WTC11 (cell line): ENCODE data around the gene MS4A14. TPM values are rescaled to one million over a fixed set of nuclear protein-coding genes. Genes with fewer than 3 reads are reported as not detected.

Source experiments
- ATAC-seq: fragments of 200-7000 bp; cut with Tn5 transposase; 2 replicates; pipeline ENCODE4 v1.10.0; 2021; ENCODE audit warnings: mild to moderate bottlenecking, moderate library complexity
- CTCF ChIA-PET: fragments of 300-600 bp; sonication (Branson Sonifier 250); formaldehyde crosslinking; loops from one replicate; lab custom pipeline; 2021; ENCODE audit warnings: antibody characterized with exemption; lab: Charles Lee
- POLR2A ChIA-PET: fragments of 350-600 bp; sonication (Branson Sonifier 250); formaldehyde crosslinking; loops from one replicate; lab custom pipeline; 2021; ENCODE audit warnings: antibody characterized with exemption; lab: Charles Lee
- DNase-seq: peaks from one replicate; pipeline ENCODE4 v3.0.0; 2021; ENCODE audit warnings: low spot score
- H3K27ac Mint-ChIP-seq: 2 replicates; pipeline ENCODE4 v1.8.0; 2021; ENCODE audit warnings: mixed read lengths
- H3K27me3 Mint-ChIP-seq: 2 replicates; pipeline ENCODE4 v1.8.0; 2021; ENCODE audit warnings: low read depth, mild to moderate bottlenecking, moderate library complexity, mixed read lengths
- H3K36me3 Mint-ChIP-seq: 2 replicates; pipeline ENCODE4 v1.8.0; 2021; ENCODE audit warnings: mixed read lengths
- H3K4me1 Mint-ChIP-seq: 2 replicates; pipeline ENCODE4 v1.8.0; 2022; ENCODE audit warnings: mixed read lengths
- H3K4me3 Mint-ChIP-seq: 2 replicates; pipeline ENCODE4 v1.8.0; 2021; ENCODE audit warnings: mild to moderate bottlenecking, moderate library complexity, mixed read lengths
- H3K9me3 Mint-ChIP-seq: 2 replicates; pipeline ENCODE4 v1.8.0; 2021; ENCODE audit warnings: mixed read lengths
- AFF4 ChIP-seq: sonication (generic); formaldehyde crosslinking; IDR thresholded peaks from 2 replicates; pipeline ENCODE4 v1.8.1; 2023; ENCODE audit warnings: mild to moderate bottlenecking, missing genetic modification reagents, borderline replicate concordance
- ATF3 ChIP-seq: sonication (generic); formaldehyde crosslinking; conservative IDR thresholded peaks from 2 replicates; pipeline ENCODE4 v1.8.1; 2022; ENCODE audit warnings: mild to moderate bottlenecking, missing genetic modification reagents
- EMX1 ChIP-seq: fragments of 250-450 bp; sonication (Bioruptor Pico); IDR thresholded peaks from 2 replicates; pipeline ENCODE4 v1.8.0; 2021; ENCODE audit warnings: mild to moderate bottlenecking
- ETV6 ChIP-seq: sonication (generic); formaldehyde crosslinking; IDR thresholded peaks from 2 replicates; pipeline ENCODE4 v1.8.1; 2022; ENCODE audit warnings: mild to moderate bottlenecking, missing genetic modification reagents
- FOXP4 ChIP-seq: sonication (generic); formaldehyde crosslinking; IDR thresholded peaks from 2 replicates; pipeline ENCODE4 v1.8.0; 2022; ENCODE audit warnings: mild to moderate bottlenecking, missing genetic modification reagents
- GABPB1 ChIP-seq: sonication (generic); formaldehyde crosslinking; IDR thresholded peaks from 2 replicates; pipeline ENCODE4 v1.8.1; 2023; ENCODE audit warnings: mild to moderate bottlenecking, missing genetic modification reagents
- IRF1 ChIP-seq: sonication (generic); formaldehyde crosslinking; IDR thresholded peaks from 2 replicates; pipeline ENCODE4 v1.8.0; 2023; ENCODE audit warnings: missing genetic modification reagents
- MLX ChIP-seq: sonication (generic); formaldehyde crosslinking; IDR thresholded peaks from 2 replicates; pipeline ENCODE4 v1.8.1; 2023; ENCODE audit warnings: mild to moderate bottlenecking, missing genetic modification reagents, moderate library complexity
- NR1H2 ChIP-seq: sonication (generic); formaldehyde crosslinking; IDR thresholded peaks from 2 replicates; pipeline ENCODE4 v1.9.0; 2021; ENCODE audit warnings: mild to moderate bottlenecking, moderate library complexity, missing genetic modification reagents
- RORB ChIP-seq: fragments of 250-450 bp; sonication (Bioruptor Pico); IDR thresholded peaks from 2 replicates; pipeline ENCODE4 v1.9.0; 2021; ENCODE audit warnings: mild to moderate bottlenecking
- ZBTB21 ChIP-seq: sonication (generic); formaldehyde crosslinking; IDR thresholded peaks from 2 replicates; pipeline ENCODE4 v1.8.1; 2023; ENCODE audit warnings: mild to moderate bottlenecking, missing genetic modification reagents, borderline replicate concordance
- ZNF396 ChIP-seq: fragments of 250-450 bp; sonication (Bioruptor Pico); IDR thresholded peaks from 2 replicates; pipeline ENCODE4 v1.8.0; 2021; ENCODE audit warnings: mild to moderate bottlenecking, moderate library complexity, borderline replicate concordance
- ZNF423 ChIP-seq: fragments of 250-450 bp; sonication (Bioruptor Pico); IDR thresholded peaks from 2 replicates; pipeline ENCODE4 v2.1.2; 2022; ENCODE audit warnings: mild to moderate bottlenecking, moderate library complexity
- ZNF532 ChIP-seq: fragments of 250-450 bp; sonication (Bioruptor Pico); IDR thresholded peaks from 2 replicates; pipeline ENCODE4 v1.9.0; 2021; ENCODE audit warnings: mild to moderate bottlenecking, borderline replicate concordance
- total RNA-seq: library from RNA; stranded (reverse); gene quantifications from 3 replicates; pipeline ENCODE4 v1.2.3, GENCODE V29; 2021

MS4A14 gene
- total RNA-seq, 1 experiment from 2014 or later = not detected

- Mint-ChIP-seq H3K4me3 (no peak overlapping the region), H3K27ac (no peak overlapping the region), H3K4me1 (no peaks in the 10 kb centered on the region), H3K27me3 (no peaks in the 10 kb centered on the region), H3K36me3 (no peaks in the 10 kb centered on the region), H3K9me3 (peaks cover 17% of the 10 kb centered on the region)
- DNase-seq (no peak), ATAC-seq (no peak)
- no peak for TF ChIP-seq NR1H2 (CRISPR knock-in tag)
- POLR2A ChIA-PET = no interaction called here
- CTCF ChIA-PET = no interaction called here
These were observed 26.4 kb downstream of the MS4A14 start for GRCh38 chr11:60422609-60423008.

GRCh38 chr11:60428517-60428916 is 32.3 kb downstream of the MS4A14 start:
- no peaks in the 10 kb centered on the region for H3K36me3 Mint-ChIP-seq
- DNase-seq = no peak
- no peak overlapping the region for H3K27ac Mint-ChIP-seq
- no peak for ATAC-seq
- peaks cover 3% of the 10 kb centered on the region; the same call in 1 of the 2 replicates for H3K9me3 Mint-ChIP-seq
- TF ChIP-seq GABPB1 (CRISPR knock-in tag) (no peak), MLX (CRISPR knock-in tag) (no peak), EMX1 (CRISPR knock-in tag) (no peak), NR1H2 (CRISPR knock-in tag) (no peak), ATF3 (no peak)
- H3K4me3 Mint-ChIP-seq = no peak overlapping the region
- no peaks in the 10 kb centered on the region for H3K27me3 Mint-ChIP-seq
- ChIA-PET POLR2A (no interaction called here), CTCF (no interaction called here)
- peaks cover 8% of the 10 kb centered on the region for H3K4me1 Mint-ChIP-seq

GRCh38 chr11:60429272-60429671 is 33.0 kb downstream of the MS4A14 start, which contains the start of gene MS4A5:
TSS of gene MS4A5 (plus strand) at chr11:60429572. CDS start at chr11:60429675, 103 bp downstream.
- peaks cover 11% of the 10 kb centered on the region for H3K4me1 Mint-ChIP-seq
- H3K27me3 Mint-ChIP-seq = no peaks in the 10 kb centered on the region
- H3K9me3 Mint-ChIP-seq = peaks cover 3% of the 10 kb centered on the region; the same call in 1 of the 2 replicates
- H3K27ac Mint-ChIP-seq = no peak within 1 kb of the TSS
- no peak within 1 kb of the TSS for H3K4me3 Mint-ChIP-seq
- CTCF ChIA-PET = no interaction called here
- H3K36me3 Mint-ChIP-seq = no peaks in the 10 kb centered on the region
- no peak for DNase-seq
- TF ChIP-seq GABPB1 (CRISPR knock-in tag) = no peak
- no peak for TF ChIP-seq FOXP4 (CRISPR knock-in tag)
- TF ChIP-seq ETV6 = no peak
- no peak for TF ChIP-seq RORB (CRISPR knock-in tag)
- no peak for TF ChIP-seq ZBTB21
- no peak for TF ChIP-seq ZNF423 (CRISPR knock-in tag)
- TF ChIP-seq AFF4 (CRISPR knock-in tag) = no peak
- TF ChIP-seq, all 79 proteins: peak for 0
- ATAC-seq = no peak
- POLR2A ChIA-PET = no interaction called here

GRCh38 chr11:60431251-60431650 is 35.0 kb downstream of the MS4A14 start:
- H3K36me3 Mint-ChIP-seq = no peaks in the 10 kb centered on the region
- no peak for ATAC-seq
- peaks cover 22% of the 10 kb centered on the region for H3K4me1 Mint-ChIP-seq
- ChIA-PET POLR2A (no interaction called here), CTCF (no interaction called here)
- H3K27me3 Mint-ChIP-seq = no peaks in the 10 kb centered on the region
- no peak for DNase-seq
- no peak overlapping the region for H3K4me3 Mint-ChIP-seq
- peaks cover 3% of the 10 kb centered on the region; the same call in 1 of the 2 replicates for H3K9me3 Mint-ChIP-seq
- H3K27ac Mint-ChIP-seq = no peak overlapping the region
- no peak for TF ChIP-seq ZNF396 (CRISPR knock-in tag)
- no peak for TF ChIP-seq ZNF532 (CRISPR knock-in tag)
- TF ChIP-seq IRF1 (CRISPR knock-in tag) = no peak
